ENCODE data around the gene GSTCD.

- TF ChIP-seq POLR2A (IDR thresholded peaks at IDR 0.05) (no peak), EP300 (IDR thresholded peaks at IDR 0.05) (no peak)
- TF ChIP-seq, protein P1, sequence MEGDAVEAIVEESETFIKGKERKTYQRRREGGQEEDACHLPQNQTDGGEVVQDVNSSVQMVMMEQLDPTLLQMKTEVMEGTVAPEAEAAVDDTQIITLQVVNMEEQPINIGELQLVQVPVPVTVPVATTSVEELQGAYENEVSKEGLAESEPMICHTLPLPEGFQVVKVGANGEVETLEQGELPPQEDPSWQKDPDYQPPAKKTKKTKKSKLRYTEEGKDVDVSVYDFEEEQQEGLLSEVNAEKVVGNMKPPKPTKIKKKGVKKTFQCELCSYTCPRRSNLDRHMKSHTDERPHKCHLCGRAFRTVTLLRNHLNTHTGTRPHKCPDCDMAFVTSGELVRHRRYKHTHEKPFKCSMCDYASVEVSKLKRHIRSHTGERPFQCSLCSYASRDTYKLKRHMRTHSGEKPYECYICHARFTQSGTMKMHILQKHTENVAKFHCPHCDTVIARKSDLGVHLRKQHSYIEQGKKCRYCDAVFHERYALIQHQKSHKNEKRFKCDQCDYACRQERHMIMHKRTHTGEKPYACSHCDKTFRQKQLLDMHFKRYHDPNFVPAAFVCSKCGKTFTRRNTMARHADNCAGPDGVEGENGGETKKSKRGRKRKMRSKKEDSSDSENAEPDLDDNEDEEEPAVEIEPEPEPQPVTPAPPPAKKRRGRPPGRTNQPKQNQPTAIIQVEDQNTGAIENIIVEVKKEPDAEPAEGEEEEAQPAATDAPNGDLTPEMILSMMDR (IDR thresholded peaks at IDR 0.05), result no peak
Observed at GRCh38 chr4:105725623-105726022, 17.0 kb downstream of the GSTCD start.
